H1 (cell line): Measurements from ENCODE around the gene TMEM178B. TPM values are rescaled to one million over a fixed set of nuclear protein-coding genes. Genes with fewer than 3 reads are reported as not detected.

Source experiments
- ATF2 ChIP-seq: IDR thresholded peaks from 2 replicates; pipeline ENCODE4 v1.6.1; 2012; ENCODE audit warnings: low read length, inconsistent platforms
- EP300 ChIP-seq, 2 experiments: IDR thresholded peaks; 1 replicate in 1 of 2; 2 replicates in 1 of 2; pipeline ENCODE4 v1.6.1; 2011 to 2012; ENCODE audit warnings: low read depth in 2 of 2, low read length in 2 of 2, mild to moderate bottlenecking in 2 of 2, borderline replicate concordance in 1 of 2, inconsistent platforms in 1 of 2, moderate library complexity in 1 of 2
- TAF1 ChIP-seq: IDR thresholded peaks from 2 replicates; pipeline ENCODE4 v1.6.1; 2011; ENCODE audit warnings: mild to moderate bottlenecking, low read depth, low read length
- polyA plus RNA-seq, 7 experiments: library from polyadenylated mRNA; depleted of rRNA in 3 of 7; stranded (reverse) in 5 of 7; unstranded in 2 of 7; fragments of >200 nt in 5 of 7; fragments of 200-250 nt in 2 of 7; gene quantifications; 1 replicate in 5 of 7; 2 replicates in 1 of 7; 4 replicates in 1 of 7; pipeline versions ENCODE4 v1.2.1 to v1.2.3, GENCODE V29; 2011 to 2013; ENCODE audit warnings: missing spikeins in 2 of 7, mixed read lengths in 2 of 7
- total RNA-seq: library from RNA; stranded (reverse); fragmentation: NEBNext Ultra II Directional; extraction: Animal tissue kit (Norgen Biotek cat#: 25700); gene quantifications from 2 replicates; pipeline ENCODE4 v1.2.1, GENCODE V29; 2021
- TF ChIP-seq, protein P1 (sequence below): IDR thresholded peaks from 2 replicates; pipeline ENCODE4 v1.6.1; 2011; ENCODE audit warnings: low read length, improper control_type of control experiment

The TMEM178B gene
- total and polyA plus RNA-seq, 2 of the 8 experiments (the other 6 are each of a cell fraction or from before 2014, with no cell fraction given): 5.3 to 18.1 TPM

GRCh38 chr7:141263983-141264382, 190.1 kb downstream of the TMEM178B start (continued):
- TF ChIP-seq, protein P1, sequence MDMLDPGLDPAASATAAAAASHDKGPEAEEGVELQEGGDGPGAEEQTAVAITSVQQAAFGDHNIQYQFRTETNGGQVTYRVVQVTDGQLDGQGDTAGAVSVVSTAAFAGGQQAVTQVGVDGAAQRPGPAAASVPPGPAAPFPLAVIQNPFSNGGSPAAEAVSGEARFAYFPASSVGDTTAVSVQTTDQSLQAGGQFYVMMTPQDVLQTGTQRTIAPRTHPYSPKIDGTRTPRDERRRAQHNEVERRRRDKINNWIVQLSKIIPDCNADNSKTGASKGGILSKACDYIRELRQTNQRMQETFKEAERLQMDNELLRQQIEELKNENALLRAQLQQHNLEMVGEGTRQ: no peak
- no peak for TF ChIP-seq EP300 (IDR thresholded peaks at IDR 0.05; ENCODE audit: borderline replicate concordance in 1 of 2, low read depth in 2 of 2, low read length in 2 of 2)
- TF ChIP-seq ATF2: no peak
- no peak for TF ChIP-seq TAF1
- TF ChIP-seq, all 59 proteins: peak for 0
